HG02938 (cell line): ENCODE results near the gene LENG9.

Experiments
- ATAC-seq: cut with Tn5 transposase; IDR thresholded peaks from one replicate; pipeline ENCODE4 v1.9.1; 2021; ENCODE audit warnings: mild to moderate bottlenecking, moderate library complexity; ENCODE audit not compliant: unreplicated experiment

Gene LENG9

DNA sequence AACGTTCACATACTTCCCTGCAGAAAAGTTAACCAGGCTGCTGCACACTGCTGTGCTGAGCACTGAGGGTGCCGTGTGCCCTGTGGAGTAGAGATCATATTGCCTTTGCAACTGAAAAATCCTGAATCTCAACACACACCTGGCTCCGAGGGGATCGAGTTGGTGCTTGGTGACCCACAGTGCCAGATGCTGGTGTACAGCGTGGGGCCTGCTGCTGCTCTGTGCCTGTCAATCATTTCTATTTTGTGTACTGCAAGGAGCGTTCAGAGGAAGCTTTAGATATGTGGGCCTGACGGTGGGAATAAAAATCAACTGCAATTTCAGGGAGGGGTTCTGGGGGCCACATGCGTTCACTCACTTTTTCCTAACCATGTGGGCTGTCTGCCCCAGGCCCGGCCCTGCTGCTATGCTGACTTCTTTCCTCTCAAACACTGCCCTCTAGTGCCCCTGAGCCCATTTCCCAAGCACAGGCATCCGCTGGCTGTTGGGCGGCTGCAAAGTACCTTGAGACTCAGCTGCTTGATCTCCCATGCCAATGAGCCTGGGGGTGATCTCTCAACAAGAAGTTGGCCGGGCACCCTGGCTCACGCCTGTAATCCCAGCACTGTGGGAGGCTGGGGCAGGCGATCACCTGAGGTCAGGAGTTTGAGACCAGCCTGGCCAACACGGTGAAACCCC is 24.3 kb downstream of the LENG9 start:
- ATAC-seq, result no peak

DNA sequence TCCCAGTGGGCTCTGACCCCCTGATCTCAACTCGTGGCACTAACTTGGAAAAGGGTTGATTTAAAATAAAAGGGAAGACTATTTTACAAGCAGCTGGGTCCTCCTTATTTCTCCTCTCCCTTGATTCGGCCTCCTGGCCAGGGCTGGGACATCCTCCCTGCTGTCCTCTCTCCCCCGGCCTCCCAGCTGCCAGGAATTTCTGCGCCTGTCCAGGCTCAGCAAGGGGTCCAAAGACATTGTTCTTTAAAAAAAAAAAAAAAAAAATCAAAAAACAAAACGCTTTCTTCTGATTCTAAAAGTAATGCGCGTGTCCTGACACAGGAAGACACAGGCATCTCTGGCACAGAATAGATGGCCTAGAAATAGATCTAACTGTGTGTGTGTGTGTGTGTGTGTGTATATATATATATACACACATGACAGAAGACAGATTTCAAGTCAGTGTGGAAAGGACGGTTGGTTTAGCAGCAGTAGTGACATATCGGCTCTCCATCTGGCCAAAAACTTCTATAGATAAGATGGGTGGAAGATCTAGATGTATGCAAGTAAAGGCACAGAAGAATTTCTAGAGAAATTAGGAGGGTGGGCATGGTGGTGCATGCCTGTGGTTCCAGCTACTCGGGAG is 26.8 kb downstream of the LENG9 start:
- ATAC-seq, result no peak

GRCh38 chr19:54436031-54436523 is 27.5 kb downstream of the LENG9 start:
- ATAC-seq, result no peak

- ATAC-seq, result no peak
Measured at GRCh38 chr19:54435551-54436016, 28.0 kb downstream of the LENG9 start.

GRCh38 chr19:54434873-54435214 is 28.7 kb downstream of the LENG9 start:
- no peak for ATAC-seq

DNA sequence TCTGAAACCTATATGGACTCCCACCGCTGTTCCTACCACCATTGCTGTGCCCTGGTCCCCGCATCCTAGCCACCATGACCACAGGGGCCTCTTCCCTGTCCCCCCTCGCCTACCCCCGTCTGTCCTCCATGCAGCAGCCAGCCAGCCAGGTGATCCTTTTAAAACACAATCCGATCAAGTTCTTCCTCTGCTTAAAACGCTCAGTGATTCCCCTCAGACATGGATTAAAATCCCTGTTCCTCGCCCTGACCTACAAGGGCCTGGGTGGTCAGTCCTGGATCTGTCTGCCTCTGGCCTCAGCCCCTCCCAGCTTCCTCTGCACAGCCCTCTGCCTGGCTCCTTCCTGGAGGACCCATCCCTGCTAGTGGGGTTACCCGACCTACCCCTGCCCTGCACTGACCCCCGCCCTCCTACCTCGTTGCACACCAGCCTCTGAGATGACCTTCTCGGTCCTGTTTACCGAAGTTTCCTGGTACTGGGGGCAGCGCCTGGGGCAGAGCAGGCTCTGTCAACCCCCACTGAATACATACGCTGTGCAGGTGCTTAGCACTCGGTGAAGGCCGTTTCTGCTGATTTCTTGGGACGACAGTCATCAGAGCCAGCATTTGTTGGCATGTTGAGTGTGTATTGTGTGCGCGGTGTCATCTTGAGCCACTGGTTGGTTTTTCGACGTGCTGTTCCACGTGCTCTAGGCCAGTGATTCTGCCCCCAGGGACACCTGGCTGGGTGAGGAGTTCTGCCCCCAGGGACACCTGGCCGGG is 29.3 kb downstream of the LENG9 start:
- no peak for ATAC-seq

- ATAC-seq, result no peak
Measured at GRCh38 chr19:54433697-54434096, 29.9 kb downstream of the LENG9 start.

DNA sequence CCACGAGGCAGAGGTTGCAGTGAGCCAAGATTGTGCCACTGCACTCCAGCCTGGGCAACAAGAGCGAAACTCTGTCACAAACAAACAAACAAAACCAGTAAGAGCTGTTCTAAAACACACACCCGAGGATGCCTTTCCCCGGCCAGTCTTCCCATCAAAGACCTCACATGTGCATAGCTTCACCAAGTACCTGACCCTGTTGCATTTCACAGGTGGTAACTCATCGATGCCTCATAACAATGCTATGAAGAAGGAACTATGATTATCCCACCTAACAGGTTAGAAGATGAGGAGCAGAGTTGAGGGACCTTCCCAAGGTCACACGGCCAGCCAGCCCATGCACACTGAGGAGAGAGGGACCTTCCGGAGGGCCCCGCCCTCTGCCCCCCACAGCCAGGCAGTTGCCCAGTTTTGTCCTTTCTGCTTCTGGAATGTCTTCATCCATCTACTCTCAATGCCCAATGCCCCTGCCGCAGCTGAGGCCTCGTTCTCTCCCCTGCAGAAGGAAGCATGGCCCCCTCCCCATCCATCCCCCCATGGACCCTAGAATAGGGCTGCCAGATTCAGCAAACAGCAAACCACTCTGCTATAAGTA is 31.3 kb downstream of the LENG9 start:
- no peak for ATAC-seq

DNA sequence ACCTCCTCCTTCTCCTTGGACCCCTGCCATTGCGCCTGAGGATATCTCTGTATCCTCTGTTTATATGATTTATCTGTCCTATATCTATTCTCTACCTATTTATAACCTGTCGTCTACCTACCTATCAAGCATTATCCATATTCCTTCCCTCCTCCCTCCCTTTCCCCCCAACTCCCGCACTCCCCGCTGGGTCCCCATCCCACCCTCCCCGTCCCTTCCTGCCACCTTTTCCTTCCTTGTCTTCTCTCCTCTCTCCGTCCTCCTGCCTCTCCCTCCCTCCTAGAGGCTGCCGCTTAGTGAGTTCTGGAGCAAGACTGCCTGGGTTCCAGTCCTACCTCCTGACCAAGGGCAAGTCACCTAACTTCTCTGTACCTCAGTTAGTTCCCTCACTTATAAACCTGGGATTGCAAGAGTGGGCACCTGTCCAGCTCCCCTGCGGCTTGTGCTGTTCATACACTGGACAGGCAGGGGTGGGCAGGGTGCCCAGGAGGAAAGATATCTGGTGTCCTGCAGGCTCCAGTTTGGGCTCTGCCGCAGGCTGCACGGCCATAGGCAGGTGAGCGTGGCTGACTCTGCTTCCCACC is 32.2 kb downstream of the LENG9 start:
- ATAC-seq, result no peak

DNA sequence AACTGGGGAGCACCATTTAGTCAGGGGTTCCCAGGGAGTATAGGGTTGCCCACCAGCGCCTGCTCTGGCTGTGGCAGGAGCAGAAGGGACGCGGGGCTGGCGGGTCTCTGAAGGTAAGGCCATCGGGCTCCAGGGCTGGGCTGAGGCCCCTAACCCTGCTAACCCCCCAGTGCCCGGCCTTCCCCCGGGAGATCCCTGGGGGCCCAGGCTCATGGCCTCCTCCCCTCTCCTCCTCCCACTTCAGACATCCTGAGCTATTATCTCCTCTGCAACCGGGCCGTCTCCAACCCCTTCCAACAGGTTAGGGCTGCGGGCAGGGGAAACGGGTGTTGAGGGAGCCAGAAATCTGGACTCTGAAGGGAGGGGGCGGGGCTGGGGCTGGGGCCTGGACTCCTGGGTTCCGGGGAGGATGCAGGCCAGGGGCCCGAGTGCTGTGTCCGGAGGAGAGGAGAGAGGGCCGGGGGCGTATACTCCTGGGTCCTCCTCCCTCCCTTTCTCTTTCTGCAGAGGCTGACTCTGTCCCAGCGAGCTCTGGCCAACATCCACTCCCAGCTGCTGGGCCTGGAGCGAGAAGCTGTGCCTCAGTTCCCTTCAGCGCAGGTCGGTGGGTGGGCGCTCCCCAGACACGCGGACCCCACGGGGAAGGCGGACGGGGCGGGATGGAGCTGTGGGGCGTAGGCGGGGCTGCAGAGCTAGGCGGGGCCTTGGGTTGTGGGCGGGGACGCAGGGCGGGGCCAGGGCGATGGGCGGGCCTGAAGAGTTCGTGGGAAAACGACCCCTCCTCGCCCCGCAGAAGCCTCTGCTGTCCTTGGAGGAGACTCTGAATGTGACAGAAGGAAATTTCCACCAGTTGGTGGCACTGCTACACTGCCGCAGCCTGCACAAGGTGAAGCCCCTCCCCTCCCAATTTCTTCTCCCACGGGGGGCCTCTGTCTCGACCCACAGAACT is 33.0 kb downstream of the LENG9 start:
- ATAC-seq, result no peak

DNA sequence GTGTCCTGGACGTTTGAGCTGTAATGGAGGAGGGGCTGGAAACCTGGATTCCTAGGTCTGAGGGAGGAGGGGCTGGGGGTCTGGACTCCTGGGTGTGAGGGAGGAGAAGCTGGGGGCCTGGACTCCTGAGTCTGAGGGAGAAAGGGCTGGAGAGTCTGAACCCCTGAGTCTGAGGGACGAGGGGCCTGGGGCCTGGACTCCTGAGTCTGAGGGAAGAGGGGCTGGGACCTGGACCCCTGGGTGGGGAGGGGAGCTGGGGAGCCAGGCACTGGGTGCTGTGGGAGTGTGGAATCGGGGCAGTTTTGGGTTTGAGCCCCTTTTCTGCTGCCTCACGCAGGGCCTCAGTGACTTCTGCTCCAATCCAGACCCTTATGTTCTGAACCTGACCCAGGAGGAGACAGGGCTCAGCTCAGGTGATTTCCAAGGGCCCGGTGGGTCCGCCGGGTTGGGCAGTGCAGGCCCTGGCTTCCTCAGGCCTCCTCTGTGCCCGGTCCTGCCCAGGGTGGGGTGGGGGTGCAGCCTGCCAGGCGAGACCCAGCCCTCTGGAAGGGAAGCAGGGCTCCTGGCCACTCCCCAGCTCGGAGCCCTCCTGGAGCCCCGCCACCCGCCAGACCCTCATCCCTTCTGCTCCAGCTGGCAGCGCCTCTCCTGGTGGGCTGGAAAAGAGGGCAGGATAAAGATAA is 33.9 kb downstream of the LENG9 start:
- ATAC-seq, result no peak

DNA sequence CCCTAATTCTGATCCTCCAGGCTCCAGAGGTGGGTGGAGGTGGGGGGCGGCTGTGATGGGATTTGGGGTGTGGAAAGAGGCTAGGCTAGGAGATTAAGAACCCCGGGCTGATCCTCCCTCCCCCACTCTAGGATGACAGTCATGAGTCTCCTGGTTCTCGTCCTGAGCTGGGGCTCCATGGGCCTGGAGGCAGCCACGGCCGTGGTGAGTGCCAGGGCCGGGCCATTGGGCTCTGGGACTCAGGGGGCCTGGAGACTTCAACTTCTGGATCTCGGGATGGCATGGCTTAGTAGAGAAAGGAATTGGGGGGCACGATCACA is 34.4 kb downstream of the LENG9 start:
- no peak for ATAC-seq

DNA sequence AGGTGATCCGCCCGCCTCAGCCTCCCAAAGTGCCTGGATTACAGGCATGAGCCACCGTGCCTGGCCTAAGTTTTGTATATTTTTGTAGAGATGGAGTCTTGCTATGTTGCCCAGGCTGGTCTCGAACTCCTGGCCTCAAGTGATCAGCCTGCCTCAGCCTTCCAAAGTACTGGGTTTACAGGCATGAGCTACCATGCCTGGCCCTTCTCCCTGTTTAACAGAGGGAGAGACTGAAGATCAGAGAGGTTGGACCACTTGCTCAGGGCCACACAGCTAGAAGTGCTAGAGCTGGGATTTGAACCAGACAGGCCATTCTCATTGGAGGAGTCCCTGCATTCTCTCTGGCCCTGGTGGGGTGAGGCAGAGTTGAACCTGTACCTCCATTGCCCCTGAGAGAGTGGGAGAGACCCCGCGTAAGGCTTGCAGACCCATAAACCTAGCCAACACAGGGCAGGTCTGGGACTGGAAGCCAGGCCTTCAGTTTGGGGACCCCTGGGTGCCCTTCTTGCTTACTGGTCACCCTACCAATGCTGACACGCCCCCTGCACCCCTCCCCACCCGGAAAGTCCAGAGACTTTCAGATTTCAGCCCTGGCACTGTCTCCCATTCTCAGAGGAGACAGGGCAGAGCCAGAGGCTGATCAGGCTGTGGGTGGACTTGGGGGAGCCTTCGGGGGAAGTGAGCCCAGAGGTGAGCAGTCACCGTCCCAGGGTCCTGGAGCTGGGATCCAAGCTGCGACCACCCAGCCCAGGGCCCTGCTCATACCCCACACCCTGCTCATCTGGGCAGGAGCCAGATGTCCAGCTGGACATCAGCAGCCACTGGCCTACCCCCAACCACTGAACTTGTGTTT is 35.0 kb downstream of the LENG9 start:
- ATAC-seq, result no peak

DNA sequence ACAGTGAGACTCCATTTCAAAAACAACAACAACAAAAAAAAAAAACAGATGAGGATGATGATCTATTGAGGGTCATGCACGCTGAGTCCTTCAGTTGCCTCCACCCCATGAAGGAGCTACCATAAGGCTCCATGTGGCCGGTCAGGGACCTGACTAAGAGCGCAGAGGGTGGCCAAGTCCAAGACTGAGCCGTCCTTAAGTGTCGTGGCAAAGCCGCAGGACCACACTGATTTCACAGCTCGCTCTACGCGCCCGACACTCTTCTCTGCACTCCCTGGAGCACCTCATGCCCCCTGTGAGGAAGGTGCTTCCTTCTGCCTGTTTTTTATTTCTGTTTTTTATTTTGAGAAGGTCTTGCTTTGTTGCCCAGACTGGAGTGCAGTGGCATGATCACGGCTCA is 36.0 kb downstream of the LENG9 start:
- ATAC-seq, result no peak

DNA sequence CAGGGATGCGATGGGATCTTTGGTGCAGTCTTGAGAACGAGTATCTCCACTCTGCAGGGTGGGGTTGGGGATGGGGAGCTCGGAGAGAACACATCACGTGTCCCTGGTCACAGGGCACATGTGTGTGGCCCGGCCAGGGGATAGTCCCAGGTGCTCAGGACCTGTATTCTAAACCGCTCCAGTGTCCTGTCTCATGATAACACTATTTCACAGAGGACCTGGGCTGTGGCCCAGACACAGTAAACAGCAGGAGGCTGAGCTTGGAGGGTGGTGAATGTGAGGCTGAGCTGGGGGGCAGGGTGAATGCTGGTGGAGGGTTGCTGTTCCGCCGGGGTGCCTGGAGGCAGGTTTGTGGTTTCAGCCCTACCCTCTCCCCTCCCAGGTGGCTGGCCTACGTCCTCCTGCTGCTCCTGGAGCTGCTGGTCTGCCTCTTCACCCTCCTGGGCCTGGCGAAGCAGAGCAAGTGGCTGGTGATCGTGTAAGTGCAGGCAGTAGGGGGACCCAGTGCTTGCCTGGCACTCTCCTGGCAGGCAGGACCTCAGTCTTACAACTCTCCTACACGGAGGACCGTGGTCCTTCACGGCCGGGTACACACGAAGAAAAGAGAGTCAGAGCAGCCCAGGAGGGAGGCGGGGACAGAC is 37.2 kb downstream of the LENG9 start:
- no peak for ATAC-seq

- no peak for ATAC-seq
Measured at GRCh38 chr19:54425382-54425723, 38.2 kb downstream of the LENG9 start.

DNA sequence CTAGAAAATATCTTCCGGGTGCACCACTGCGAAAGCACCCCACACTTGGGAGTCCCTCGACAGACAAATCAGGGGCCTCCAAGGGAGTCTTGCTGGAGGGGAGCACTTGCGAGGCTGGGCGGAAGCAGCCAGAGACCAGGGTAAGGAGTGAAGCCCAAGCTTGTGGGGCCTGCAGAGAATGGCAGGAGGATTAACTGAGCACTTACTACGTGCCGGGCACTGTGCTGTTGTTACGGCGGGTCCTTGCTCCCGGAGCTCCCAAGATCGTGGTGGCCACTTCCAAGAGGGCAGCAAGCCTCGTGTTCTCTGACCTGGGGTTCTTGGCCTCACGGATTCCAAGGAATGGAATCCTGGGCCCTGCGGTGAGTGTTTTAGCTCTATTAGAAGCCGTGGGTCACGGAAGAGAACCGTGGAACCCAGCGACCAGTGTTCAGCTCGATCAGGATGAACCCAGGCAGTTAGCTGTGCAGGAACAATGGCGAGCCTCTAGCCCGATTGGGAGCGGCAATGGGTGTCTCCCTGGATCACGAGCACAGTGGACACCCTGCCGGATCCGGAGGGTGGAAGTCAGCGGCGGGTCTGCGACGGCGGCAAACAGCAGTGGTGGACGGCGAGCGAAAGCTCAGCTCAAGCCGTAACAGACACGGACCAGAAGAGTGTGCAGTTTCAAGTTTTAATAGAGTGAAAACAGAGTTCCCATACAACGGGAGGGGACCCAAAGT is 38.8 kb downstream of the LENG9 start:
- no peak for ATAC-seq

DNA sequence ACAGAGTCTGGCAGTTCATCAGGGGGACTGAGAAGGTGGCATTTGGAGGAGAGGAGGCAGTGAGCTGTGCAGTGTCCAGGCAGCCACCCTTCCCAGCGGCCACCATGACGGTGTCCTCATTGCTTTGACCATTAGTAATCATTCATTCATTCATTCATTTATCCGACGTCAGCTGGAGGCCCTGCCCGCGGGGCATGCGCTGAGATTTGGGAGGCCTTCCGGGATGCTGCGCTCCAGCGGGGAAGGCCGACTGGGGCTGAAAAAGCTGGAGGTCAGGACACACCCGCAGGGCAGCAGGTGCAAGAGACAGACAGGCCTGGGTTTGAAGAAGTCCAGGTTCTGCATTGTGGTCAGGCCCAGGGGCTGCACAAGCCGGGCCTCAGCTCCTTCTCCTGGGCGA is 39.4 kb downstream of the LENG9 start:
- no peak for ATAC-seq
